Suppressor macrophage treated with lipopolysaccharide for 4 hours (primary cell): ENCODE data around the gene TUFM.
"Not testable (repeated sequence)": the region's sequence is repeated elsewhere in the genome, so short reads cannot be mapped to it uniquely, and the experiment has no call there.

Experiments
- DNase-seq: peaks from one replicate; pipeline ENCODE4 v3.0.0-alpha.2; 2020

Gene TUFM

DNA sequence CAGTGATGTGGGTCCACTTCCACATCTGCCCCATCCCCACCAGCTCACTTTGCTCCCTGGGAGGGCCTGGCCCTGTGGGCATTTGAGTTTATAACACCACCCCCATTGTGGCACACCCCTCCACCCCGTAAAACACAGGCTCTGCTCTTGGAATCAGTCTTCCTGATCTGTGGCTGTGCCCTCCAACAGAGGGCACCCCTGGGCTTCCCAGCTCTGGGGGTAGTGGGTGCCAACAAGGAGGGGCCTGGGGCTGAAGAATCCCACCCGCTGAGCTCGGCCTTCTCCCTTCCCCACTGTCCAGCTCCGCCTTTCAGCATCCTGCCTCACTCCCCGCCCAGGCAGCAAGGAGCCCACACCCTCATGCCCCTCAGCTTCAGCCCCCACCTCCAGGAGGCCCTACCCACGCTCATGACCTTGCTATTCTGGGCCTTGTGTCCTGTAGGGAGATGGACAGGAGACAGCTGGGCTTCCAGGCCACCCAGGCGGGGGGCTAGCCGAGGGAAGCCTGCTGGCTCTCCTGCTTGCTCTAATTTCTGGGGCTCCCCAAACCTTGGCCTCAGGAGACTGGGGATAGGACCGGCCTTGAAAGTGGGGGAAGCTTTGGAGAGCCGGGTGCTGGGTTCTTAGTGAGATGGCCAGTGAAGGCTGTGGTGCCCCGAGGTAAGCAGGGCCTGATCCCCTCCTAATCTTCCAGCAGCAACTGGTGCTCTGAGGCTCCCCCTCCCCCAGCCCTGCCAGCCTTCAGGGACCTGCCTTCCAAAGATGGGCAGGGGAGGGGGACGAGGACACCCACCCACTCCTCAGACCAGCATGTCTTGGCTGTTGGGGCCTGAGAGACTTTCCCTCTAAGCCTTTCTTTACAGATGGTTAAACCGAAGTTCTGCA is 29.2 kb upstream of the TUFM start:
- DNase-seq, result no peak

GRCh38 chr16:28874406-28874805 is 28.3 kb upstream of the TUFM start:
- no peak for DNase-seq

GRCh38 chr16:28873543-28874201 is 27.5 kb upstream of the TUFM start:
- DNase-seq, result peak; percentile 61

- no peak for DNase-seq
Measured at GRCh38 chr16:28872952-28873351, 26.8 kb upstream of the TUFM start.

- no peak for DNase-seq
Measured at GRCh38 chr16:28869201-28869600, 23.1 kb upstream of the TUFM start.

- DNase-seq, result not testable (repeated sequence)
Measured at GRCh38 chr16:28867646-28868045, 21.5 kb upstream of the TUFM start.

DNA sequence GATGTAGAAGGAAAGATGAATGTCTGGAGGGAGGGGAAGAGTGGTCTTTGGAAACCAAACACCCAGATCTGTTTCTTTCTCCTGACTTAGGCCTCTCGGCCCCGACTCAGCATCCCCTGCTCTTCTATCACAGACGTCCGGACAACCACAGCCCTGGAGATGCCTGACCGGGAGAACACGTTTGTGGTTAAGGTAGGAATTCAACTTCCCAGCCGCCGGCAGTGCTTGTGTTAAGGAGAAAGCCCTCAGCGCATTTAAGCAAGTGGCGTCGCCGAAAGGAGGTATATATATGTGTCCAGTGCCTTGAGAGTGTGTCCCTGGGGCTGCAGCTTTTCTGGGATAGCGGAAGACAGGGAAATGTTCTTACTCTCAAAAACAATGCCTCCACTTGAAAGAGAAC is 21.1 kb upstream of the TUFM start:
- DNase-seq, result no peak

- DNase-seq, result no peak
Measured at GRCh38 chr16:28866454-28866804, 20.3 kb upstream of the TUFM start.

DNA sequence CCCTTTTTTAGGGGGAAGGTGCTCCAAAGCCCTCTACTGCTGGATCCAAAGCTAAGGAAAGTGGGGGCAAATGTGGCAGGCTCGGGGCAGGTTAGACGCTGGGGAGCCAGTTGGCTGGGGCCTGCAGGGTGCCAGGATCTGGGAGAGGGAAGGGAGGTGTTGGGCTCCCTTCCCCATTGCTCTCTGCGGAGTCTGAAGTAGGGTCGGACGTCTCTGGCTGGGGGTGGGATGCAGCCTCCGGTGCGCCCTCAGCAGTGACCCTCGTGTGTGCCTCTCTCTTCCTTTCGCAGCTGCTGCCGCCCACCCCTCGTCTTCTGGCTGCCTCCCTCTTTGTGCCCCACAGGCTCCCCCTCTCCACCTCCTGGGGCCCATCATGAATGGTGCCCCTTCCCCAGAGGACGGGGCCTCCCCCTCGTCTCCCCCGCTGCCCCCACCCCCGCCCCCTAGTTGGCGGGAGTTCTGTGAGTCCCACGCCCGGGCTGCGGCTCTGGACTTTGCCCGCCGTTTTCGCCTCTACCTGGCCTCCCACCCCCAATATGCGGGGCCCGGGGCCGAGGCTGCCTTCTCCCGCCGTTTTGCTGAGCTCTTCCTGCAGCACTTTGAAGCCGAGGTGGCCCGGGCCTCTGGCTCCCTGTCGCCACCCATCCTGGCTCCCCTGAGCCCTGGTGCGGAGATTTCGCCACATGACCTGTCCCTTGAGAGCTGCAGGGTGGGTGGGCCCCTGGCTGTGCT is 19.7 kb upstream of the TUFM start:
- no peak for DNase-seq

DNA sequence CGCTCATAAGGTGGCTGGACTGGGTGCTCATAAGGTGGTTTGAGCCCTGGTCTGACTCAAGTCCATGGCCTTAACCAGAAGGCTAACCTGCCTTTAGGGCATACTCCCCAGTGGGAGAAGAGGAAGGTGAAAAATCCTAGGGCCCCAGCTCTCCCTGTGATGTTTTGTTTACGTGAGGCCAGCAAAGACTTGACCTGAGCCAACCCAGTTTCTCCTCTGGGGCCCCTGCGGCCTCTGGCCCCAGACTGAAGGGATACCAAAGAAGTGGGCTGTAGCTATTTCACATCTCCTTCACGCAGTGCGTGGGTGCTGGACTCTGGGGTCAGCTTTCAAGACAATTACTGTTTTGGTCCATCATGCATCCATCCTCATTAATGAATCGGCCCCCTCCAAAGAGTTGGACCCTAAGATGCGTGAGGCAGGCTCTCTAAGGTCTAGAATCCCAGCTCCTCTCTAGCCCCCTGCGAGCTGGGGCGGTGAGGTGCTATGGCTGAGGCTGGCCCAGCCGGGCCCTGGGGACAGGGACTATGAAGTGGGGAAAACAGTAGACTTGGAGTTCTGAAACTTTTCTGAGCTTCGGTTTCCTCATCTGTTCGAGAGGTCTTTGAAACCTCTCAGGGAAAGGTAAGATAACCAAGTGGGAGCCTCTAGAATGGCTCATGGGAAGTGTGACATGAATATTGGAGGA is 19.0 kb upstream of the TUFM start:
- no peak for DNase-seq

GRCh38 chr16:28863929-28864793 is 18.0 kb upstream of the TUFM start:
- peak; percentile 12 for DNase-seq

GRCh38 chr16:28859326-28859725 is 13.2 kb upstream of the TUFM start:
- no peak for DNase-seq

- DNase-seq, result no peak
Measured at GRCh38 chr16:28858421-28858820, 12.3 kb upstream of the TUFM start.

- no peak for DNase-seq
Measured at GRCh38 chr16:28846933-28847273, 755 bp upstream of the TUFM start.

- DNase-seq, result no peak
Measured at GRCh38 chr16:28845761-28846079, 428 bp downstream of the TUFM start.

DNA sequence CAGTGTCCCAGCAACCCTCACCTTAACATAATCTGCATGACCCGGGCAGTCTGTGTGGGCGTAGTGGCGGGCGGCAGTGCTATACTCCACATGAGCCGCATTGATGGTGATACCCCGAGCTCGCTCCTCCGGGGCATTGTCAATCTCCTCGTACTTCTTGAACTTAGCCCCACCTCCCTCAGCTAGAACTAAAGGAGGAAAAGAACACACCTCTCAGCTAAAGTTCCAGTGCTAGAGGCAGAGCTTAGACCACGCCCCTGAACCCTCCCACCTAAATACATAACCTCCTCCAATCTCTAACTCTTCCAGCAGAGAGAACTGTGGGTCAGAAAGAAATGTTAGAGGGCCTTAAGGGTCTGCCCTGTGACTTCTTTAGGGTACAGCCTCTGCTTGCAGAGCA is 855 bp downstream of the TUFM start:
- DNase-seq, result peak; percentile 19

- no peak for DNase-seq
Measured at GRCh38 chr16:28844226-28844885, 1.8 kb downstream of the TUFM start.

DNA sequence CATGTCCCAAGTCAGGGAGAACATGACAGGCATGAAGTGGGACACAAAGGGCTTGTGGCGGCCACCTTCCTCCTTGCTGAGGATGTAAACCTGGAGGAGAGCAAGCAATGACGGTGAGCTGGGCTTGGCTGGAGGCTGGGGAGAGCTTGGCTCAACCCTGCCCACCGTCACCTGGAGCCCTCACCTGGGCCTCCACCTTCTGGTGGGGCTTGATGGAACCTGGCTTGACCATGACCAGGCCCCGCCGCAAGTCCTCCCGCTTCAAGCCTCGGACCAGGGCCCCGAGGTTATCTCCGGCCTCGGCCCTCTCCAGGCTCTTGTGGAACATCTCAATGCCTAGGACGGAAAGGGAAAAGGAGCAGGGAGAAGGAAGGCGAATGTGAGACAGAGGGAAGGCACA is 2.4 kb downstream of the TUFM start:
- no peak for DNase-seq

- no peak for DNase-seq
Measured at GRCh38 chr16:28842696-28843095, 3.5 kb downstream of the TUFM start.

DNA sequence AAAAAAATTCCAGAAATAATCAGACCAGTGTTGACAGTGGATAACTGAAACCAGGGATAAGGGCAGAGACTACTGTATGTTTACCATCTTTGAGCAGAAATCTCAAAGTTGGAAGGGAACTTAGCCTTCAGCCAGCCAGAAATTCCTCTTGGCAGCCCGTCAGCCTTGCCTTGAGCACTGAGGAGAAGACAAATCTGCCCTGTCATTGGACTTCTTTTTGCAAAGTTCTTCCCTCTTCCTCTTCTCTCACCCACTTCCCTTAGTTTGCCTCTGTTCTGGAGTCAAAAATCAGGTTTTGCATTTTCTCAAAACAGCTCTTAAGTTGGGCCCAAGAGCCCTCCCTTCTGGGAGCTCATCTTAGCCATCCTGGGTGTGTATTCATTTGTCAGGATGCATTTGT is 6.2 kb downstream of the TUFM start:
- no peak for DNase-seq

GRCh38 chr16:28839004-28839639 is 7.0 kb downstream of the TUFM start:
- no peak for DNase-seq

DNA sequence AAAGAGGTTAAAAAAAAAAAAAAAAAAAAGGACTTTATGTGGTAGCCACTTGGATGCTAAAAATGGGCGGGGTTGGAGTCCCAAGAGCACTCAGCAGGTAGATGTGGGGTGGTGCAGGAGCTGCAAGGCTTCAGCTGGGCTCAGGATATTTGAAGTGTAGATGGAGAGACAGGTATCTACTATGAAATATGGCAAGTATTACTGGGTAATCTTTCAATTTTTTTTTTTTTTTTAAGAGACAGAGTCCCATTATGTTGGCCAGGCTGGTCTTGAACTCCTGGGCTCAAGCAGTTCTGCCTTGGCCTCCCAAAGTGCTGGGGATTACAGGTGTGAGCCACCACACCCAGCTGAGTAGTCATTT is 7.6 kb downstream of the TUFM start:
- DNase-seq, result no peak
